Measurements from ENCODE around the gene TSSK2.

DNA sequence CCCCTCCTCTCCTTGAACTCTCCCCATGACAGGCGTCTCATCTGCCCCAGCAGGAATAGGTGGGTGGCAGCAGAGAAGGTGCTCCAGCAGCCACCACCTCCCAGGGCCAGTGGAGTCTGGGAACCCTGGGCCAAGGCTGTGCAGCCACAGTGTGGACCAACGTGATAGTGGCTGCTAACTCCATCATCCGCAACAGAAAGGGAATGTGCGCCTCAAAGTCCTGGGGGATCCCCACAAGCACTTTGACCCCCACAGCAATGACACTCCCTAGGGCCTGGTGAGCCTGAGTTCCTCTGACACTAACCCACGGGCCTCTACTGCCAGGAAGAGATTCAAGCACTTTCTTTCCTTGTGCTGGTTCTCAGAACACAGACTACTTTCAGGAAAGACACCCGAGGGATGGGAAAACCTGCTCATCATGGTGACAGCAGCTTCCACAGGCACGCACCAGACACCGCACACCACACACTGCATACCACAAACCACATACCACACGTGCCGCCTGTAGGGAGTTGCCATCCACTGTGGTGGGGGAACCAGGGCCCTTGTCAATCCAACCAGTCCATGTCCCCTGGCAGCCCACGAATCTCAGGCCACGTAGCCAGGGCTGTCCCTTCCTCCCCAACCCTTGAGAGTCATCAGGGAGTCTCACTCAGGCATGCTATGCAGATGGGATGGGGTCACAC is 50.8 kb downstream of the TSSK2 start:
- TF ChIP-seq, protein P1, sequence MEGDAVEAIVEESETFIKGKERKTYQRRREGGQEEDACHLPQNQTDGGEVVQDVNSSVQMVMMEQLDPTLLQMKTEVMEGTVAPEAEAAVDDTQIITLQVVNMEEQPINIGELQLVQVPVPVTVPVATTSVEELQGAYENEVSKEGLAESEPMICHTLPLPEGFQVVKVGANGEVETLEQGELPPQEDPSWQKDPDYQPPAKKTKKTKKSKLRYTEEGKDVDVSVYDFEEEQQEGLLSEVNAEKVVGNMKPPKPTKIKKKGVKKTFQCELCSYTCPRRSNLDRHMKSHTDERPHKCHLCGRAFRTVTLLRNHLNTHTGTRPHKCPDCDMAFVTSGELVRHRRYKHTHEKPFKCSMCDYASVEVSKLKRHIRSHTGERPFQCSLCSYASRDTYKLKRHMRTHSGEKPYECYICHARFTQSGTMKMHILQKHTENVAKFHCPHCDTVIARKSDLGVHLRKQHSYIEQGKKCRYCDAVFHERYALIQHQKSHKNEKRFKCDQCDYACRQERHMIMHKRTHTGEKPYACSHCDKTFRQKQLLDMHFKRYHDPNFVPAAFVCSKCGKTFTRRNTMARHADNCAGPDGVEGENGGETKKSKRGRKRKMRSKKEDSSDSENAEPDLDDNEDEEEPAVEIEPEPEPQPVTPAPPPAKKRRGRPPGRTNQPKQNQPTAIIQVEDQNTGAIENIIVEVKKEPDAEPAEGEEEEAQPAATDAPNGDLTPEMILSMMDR (IDR thresholded peaks at IDR 0.05): no peak
- TF ChIP-seq POLR2A (IDR thresholded peaks at IDR 0.05): no peak
- TF ChIP-seq POLR2AphosphoS5 (IDR thresholded peaks at IDR 0.05; ENCODE audit: insufficient read depth in 1 of 2, low read depth in 1 of 2): no peak
